CD4-positive, alpha-beta T cell treated with Interleukin-1 beta for 1 hour (primary cell): ENCODE results near the gene HDAC5.
"Not testable (repeated sequence)": the region's sequence is repeated elsewhere in the genome, so short reads cannot be mapped to it uniquely, and the experiment has no call there.

Experiments
- DNase-seq, 2 donors: peaks; one replicate each; pipeline ENCODE4 v3.0.0-alpha.2; 2020 to 2022

HDAC5 gene

GRCh38 chr17:44132275-44132821 lies 8.9 kb upstream of the HDAC5 start:
- no peak for DNase-seq

- not testable (repeated sequence) for DNase-seq
Measured at GRCh38 chr17:44131372-44131771, 7.9 kb upstream of the HDAC5 start.

GRCh38 chr17:44130693-44131349 lies 7.4 kb upstream of the HDAC5 start:
- DNase-seq = no peak

- DNase-seq = no peak
Measured at GRCh38 chr17:44128383-44128782, 4.9 kb upstream of the HDAC5 start.

- no peak for DNase-seq
Measured at GRCh38 chr17:44124118-44124438, 637 bp upstream of the HDAC5 start.

DNA sequence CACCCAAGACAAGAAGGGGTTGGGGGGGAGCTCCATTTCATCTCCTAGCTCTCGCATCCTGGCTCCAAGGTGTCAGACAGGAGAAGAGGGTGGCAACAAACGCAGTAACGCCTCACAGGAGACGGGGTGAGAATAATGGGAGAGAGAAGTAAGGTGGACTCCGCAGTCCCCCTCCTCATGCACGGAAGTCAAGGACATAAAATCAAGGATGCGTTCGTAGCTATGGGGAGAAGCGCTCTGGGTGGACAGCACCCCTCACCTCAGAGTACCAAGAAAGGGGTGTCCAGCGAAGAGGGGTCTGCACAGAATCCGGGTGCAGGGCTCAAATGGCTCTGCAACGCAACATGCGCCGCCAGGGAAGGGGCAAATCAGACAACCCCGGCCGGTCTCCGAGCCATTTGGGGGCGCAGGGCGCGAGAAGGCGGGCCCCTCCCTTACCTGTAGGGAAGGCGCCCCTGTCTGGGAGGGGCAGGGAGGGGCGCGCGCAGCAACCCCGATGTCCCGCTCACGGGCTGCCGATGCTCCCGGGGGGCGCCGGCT lies 555 bp downstream of the HDAC5 start:
- DNase-seq = peak in 1 of 2 donors; percentile 22

- no peak for DNase-seq
Measured at GRCh38 chr17:44121997-44122815, 1.2 kb downstream of the HDAC5 start.

- no peak for DNase-seq
Measured at GRCh38 chr17:44120851-44121605, 2.4 kb downstream of the HDAC5 start.

DNA sequence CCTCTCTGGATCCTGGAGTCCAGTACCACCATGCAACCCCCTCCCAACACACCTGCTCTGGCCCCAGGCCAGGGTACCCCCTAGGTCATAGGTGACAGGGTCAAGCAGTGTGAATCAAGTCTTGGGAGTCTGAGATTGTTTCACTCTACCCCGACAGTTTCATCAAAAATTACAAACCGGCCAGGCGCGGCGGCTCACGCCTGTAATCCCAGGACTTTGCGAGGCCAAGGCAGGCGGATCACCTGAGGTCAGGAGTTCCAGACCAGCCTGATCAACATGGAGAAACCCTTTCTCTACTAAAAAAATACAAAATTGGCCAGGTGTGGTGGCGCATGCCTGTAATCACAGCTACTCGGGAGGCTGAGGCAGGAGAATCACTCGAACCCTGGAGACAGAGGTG lies 3.2 kb downstream of the HDAC5 start:
- DNase-seq = not testable (repeated sequence)

DNA sequence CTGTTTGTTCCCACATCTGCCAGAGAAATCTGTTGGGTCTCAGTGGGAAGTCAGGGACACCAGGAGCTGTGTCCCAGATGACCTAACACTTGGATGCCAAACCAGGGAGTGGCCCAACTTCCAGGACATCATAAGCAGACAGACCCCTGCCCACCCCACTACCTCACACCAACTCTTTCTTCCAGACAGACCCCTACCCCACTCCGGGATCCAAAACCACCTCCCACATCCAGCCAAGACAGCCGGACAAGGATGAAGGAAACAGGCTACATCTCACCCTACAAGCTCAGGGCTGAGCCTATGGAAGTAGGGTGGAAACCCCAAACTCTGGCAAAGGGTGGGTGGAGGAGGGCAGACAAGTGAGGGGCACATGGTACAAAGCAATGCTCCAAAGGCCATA lies 3.6 kb downstream of the HDAC5 start:
- DNase-seq = no peak

DNA sequence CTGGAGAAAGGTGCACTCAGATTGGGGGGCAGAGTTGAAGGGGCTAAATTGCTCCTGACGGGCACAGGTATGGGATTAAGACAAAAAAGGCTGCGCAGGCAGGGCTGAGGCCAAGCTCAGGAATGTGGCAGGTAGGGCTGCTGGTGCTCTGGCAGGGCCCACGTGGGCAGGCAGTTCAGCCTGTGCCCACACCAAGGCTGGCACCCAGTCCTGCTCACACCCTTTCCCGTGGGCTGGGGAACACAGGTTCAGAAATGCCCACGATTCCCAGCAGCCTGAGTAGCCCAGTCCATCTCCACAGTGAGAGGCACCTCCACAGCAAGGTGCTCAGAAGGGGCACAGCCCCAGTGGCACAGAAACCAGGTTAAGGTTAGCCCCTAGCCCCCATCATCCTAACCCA lies 4.4 kb downstream of the HDAC5 start:
- no peak for DNase-seq

DNA sequence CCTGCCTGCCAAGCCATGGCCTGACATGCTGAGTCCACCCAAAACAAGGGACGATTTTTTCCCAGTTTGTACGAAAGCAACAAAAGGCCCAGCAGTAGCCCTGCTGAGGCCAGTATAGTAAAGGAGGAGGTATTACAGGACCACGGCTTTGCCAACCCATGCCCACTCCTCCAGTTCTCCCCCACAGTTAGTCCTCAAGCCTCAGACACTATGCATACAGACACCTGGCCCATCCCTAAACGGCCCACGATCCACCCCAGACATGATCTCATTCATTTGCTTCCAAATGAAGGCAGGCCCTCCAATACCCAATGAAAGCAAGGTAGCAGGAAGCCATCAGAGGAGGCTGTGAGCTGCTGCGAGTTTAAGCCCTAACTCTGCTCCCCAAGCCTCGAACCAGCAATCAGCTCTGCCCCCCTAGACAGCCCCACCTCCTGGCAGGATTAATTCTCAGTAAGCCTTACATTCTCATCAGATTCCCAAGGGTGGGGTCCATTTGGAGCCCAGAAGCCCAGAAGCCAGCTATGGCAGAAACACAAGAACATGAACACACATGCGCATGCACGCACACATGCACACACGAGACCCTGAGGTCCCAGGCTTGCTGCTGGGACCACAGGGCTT lies 4.9 kb downstream of the HDAC5 start:
- no peak for DNase-seq

GRCh38 chr17:44117351-44117750 lies 6.1 kb downstream of the HDAC5 start:
- no peak for DNase-seq

- DNase-seq = peak in 1 of 2 donors; percentile 17
Measured at GRCh38 chr17:44115585-44116415, 7.6 kb downstream of the HDAC5 start.

DNA sequence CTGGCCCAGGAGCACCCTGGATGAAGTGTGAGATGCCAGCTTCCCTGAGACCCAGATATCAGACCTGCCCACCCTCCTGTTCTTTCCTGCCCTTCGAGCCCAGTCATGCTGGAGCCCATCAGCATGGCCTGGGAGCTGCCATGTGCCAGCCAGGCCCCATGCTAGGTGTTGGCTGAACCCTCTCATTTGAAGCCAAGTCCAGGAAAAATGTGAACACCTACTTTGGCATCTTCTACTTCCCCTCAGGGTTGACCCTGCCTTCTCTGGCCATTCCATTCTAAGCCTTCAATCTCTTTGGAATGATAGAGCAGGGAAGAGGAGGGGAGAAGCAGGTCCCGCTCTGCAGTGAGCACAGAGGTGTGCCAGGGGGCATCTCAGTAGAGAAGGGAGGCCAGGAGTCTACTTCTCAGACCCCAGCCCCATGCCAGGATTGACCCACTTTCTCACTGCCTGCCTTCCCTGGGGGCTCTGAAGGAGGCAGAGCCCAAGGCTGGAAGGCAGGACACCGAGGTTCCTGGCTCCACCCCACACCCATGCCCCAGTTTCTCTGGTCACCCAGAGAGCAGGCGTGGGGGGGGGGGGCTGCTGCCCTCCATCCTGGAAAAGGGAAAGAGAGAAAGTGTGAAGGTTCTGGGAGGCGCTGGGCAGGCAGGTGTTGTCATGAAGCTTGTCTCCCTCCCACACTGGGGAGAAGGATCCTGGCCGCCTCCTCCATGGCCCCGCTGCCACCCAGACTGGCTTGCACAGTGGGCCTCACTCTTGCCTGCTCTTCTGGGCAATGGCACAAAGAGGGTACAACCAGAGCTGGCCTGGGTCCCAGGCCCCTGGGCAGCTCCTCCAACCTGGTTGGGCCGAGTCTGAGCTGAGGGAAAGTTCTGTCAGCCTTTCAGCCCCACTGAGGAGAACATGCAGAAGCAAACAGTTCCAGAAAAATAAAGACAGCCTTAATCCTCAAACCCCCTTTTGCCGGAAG lies 9.3 kb downstream of the HDAC5 start:
- no peak for DNase-seq

GRCh38 chr17:44113382-44113781 lies 10.1 kb downstream of the HDAC5 start:
- no peak for DNase-seq

DNA sequence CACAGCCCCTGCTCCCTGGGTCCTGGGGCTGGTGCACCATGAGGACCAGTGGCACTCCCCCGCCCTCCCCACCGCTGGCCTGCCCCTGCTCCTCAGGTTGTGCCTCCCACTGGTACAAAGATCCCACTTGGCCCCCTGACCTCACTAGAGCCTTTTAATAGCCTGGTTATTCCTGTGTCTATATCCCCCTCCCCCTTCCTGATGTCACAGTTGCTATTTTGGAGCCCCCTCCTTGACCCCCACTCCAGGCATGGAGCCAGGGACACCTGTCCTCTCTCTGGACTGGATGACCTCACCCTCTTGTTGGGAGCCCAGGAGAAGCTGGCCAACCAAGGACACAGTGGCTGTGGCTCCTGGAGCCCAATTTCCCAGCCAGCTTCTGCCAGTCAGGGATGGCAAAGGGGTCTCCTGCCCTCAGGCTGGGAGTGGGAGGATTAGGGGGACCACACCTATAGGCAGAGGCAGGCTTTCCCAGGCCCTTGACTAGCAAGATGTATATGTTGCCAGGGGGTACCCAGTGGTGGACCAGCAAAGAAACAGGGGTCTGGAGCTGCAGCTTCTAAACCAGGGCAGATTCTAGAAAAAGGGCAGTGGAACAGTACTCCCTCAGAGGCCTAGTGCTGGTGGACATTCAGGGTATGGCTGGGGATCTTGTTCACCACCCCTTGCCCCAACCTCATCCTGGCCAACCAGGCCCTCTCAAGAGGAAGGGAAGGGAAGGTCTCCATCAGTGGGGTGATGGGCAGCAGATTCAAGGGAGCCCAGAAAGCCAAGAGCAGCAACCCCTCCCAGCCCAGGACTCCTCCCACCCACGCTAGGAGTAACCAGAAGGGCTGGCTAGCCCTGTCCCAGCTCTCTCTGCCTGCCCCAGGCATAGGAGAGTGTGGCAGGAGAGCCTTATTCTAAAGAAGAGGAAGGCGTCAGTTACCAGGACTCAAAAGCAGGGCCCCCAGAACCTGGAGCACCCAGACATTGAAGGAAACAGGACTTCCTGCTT lies 10.9 kb downstream of the HDAC5 start:
- no peak for DNase-seq

- no peak for DNase-seq
Measured at GRCh38 chr17:44111777-44112176, 11.7 kb downstream of the HDAC5 start.
